ENCODE measurements around the gene ORMDL3. TPM values are rescaled to one million over a fixed set of nuclear protein-coding genes. Genes with fewer than 3 reads are reported as not detected.
"Not testable (repeated sequence)": the region's sequence is repeated elsewhere in the genome, so short reads cannot be mapped to it uniquely, and the experiment has no call there.

The ORMDL3 gene
- total RNA-seq, 4 donors from 2014 or later = 17.3 to 36.2 (median 29.6) TPM

- H3K9me3 ChIP-seq = no peaks in the 10 kb centered on the region
- intact Hi-C loops (cut with DNase I; ENCODE audit: low total_unique reads) (no loop called here), in situ Hi-C loops (cut with MboI; ENCODE audit: low sequenced_read_pairs in 4 of 4) (no loop called here)
- H3K4me1 ChIP-seq = no peaks in the 10 kb centered on the region
- no peak for TF ChIP-seq CTCF (IDR thresholded peaks at IDR 0.05 in 4 of 5, conservative IDR thresholded peaks at IDR 0.05 in 1 of 5)
- TF ChIP-seq POLR2A (IDR thresholded peaks at IDR 0.05) = no peak
- no peaks in the 10 kb centered on the region for H3K27me3 ChIP-seq
- no peak overlapping the region for H3K27ac ChIP-seq
- DNase-seq (no peak), ATAC-seq (no peak)
- H3K36me3 ChIP-seq = no peaks in the 10 kb centered on the region
- H3K4me3 ChIP-seq = no peak overlapping the region
Observed at GRCh38 chr17:39899215-39899614, 28.2 kb downstream of the ORMDL3 start.

GRCh38 chr17:39898088-39898487 is 29.3 kb downstream of the ORMDL3 start:
- H3K36me3 ChIP-seq = no peaks in the 10 kb centered on the region
- ATAC-seq = no peak
- H3K4me3 ChIP-seq = no peak overlapping the region
- intact Hi-C loops (cut with DNase I; ENCODE audit: low total_unique reads) (no loop called here), in situ Hi-C loops (cut with MboI; ENCODE audit: low sequenced_read_pairs in 4 of 4) (no loop called here)
- H3K27ac ChIP-seq = no peak overlapping the region
- no peaks in the 10 kb centered on the region for H3K4me1 ChIP-seq
- no peaks in the 10 kb centered on the region for H3K9me3 ChIP-seq
- no peaks in the 10 kb centered on the region for H3K27me3 ChIP-seq
- no peak for DNase-seq
- TF ChIP-seq CTCF (IDR thresholded peaks at IDR 0.05 in 4 of 5, conservative IDR thresholded peaks at IDR 0.05 in 1 of 5) (no peak), POLR2A (IDR thresholded peaks at IDR 0.05) (no peak)

DNA sequence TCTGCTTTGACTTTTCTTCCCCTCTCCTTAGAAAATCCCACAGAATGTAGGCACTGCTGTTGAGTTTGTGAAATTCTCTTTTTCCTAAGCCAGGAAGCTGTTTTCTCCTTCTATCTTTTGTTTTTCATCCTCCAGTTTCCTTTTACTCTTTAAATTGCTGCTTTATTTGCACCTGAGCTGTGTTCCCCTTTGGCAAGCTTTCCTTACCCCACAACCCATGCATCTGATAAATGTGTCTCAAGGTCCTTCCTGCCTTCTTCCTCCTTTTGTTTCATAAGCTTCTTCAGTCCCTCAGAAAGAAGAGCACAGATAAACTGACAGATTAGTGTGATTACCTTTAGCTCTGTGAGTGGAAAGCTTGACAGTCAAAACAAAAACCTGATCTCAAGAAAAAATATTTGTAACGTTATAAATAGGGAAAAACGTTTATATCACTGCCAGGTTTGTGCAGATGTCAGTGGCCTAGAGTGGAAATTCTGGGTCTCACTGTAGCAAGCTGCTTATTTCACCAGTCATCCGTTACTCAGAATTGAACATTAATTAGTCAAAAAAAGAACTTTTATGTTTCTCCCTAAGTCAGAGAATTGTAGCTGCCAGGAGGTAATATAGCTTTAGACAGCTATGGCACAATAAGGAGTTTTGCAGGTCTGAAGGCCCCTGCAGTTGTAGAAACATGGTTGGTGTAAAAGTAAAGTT is 32.6 kb downstream of the ORMDL3 start:
- H3K27me3 ChIP-seq = peaks cover 0 to 3% (median 2%) of the 10 kb centered on the region in 3 donors
- no peak overlapping the region for H3K4me3 ChIP-seq
- DNase-seq (no peak), ATAC-seq (no peak)
- H3K4me1 ChIP-seq = no peaks in the 10 kb centered on the region
- TF ChIP-seq POLR2A (IDR thresholded peaks at IDR 0.05) (no peak), CTCF (IDR thresholded peaks at IDR 0.05 in 4 of 5, conservative IDR thresholded peaks at IDR 0.05 in 1 of 5) (no peak)
- intact Hi-C loops (cut with DNase I; ENCODE audit: low total_unique reads) (no loop called here), in situ Hi-C loops (cut with MboI; ENCODE audit: low sequenced_read_pairs in 4 of 4) (no loop called here)
- H3K36me3 ChIP-seq = no peaks in the 10 kb centered on the region
- H3K27ac ChIP-seq = no peak overlapping the region
- H3K9me3 ChIP-seq = no peaks in the 10 kb centered on the region

GRCh38 chr17:39889200-39889599 is 38.2 kb downstream of the ORMDL3 start:
- Histone ChIP-seq H3K27ac (no peak overlapping the region), H3K4me3 (no peak overlapping the region), H3K4me1 (no peaks in the 10 kb centered on the region), H3K9me3 (no peaks in the 10 kb centered on the region), H3K36me3 (no peaks in the 10 kb centered on the region), H3K27me3 (peaks cover 0 to 6% (median 4%) of the 10 kb centered on the region in 3 donors)
- no peak for TF ChIP-seq CTCF (IDR thresholded peaks at IDR 0.05 in 4 of 5, conservative IDR thresholded peaks at IDR 0.05 in 1 of 5)
- TF ChIP-seq POLR2A (IDR thresholded peaks at IDR 0.05) = no peak
- no peak for ATAC-seq
- intact Hi-C loops (cut with DNase I; ENCODE audit: low total_unique reads) (no loop called here), in situ Hi-C loops (cut with MboI; ENCODE audit: low sequenced_read_pairs in 4 of 4) (no loop called here)
- DNase-seq = no peak

DNA sequence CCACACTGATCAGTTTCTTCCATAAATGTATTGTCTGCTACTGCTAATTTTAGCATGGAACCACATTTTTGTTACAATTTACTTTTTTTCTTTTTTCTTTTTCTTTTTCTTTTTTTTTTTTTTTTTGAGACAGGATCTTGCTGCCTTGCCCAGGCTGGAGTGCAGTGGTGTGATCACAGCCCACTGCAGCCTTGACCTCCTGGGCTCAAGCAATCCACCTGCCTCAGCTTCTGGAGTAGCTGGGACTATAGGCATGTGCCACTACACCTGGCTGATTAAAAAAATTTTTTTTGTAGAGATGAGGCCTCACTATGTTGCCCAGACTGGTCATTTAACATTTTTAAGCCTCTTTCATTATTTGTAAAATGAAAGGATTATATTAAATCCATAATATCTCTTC is 40.3 kb downstream of the ORMDL3 start:
- Histone ChIP-seq H3K4me1 (no peaks in the 10 kb centered on the region), H3K9me3 (no peaks in the 10 kb centered on the region), H3K27me3 (peaks cover 0 to 3% (median 2%) of the 10 kb centered on the region in 3 donors), H3K36me3 (no peaks in the 10 kb centered on the region), H3K4me3 (no peak overlapping the region), H3K27ac (no peak overlapping the region)
- ATAC-seq = no peak
- intact Hi-C loops (cut with DNase I; ENCODE audit: low total_unique reads) = no loop called here
- DNase-seq = no peak
- TF ChIP-seq POLR2A (IDR thresholded peaks at IDR 0.05) (no peak), CTCF (IDR thresholded peaks at IDR 0.05 in 4 of 5, conservative IDR thresholded peaks at IDR 0.05 in 1 of 5) (no peak)
- in situ Hi-C loops (cut with MboI; ENCODE audit: low sequenced_read_pairs in 4 of 4) = no loop called here

DNA sequence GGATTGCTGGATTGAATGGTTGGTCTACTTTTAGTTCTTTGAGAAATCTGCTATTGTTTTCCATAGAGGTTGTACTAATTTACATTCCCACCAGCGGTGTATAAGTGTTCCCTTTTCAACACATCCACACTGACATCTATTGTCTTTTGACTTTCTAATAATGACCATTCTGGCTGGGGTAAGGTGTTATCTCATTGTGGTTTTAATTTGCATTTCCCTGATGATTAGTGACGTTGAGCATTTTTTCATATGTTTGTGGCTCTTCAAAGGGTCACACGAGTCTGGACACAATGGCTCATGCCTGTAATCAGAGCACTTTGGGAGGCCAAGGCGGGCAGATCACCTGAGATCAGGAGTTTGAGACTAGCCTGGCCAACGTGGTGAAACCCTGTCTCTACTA is 41.3 kb downstream of the ORMDL3 start:
- H3K36me3 ChIP-seq; intact Hi-C loops (cut with DNase I; ENCODE audit: low total_unique reads); H3K9me3 ChIP-seq; H3K27ac ChIP-seq; ATAC-seq; H3K4me3 ChIP-seq; H3K4me1 ChIP-seq; H3K27me3 ChIP-seq; DNase-seq; in situ Hi-C loops (cut with MboI; ENCODE audit: low sequenced_read_pairs in 4 of 4): not testable (repeated sequence)

Measured in gastrocnemius medialis (tissue), 4 donors.